Vagina (tissue), 2 donors: ENCODE results near the gene SUSD2.

Experiments
- CTCF ChIP-seq, 3 experiments: fragments of 450-650 bp in 2 of 3; fragments of 200-600 bp in 1 of 3; sonication (generic) in 1 of 3; IDR thresholded peaks; one replicate each; pipeline ENCODE4 v1.5.1; 2017 to 2019; ENCODE audit warnings: antibody characterized with exemption in 3 of 3, mild to moderate bottlenecking in 2 of 3, moderate library complexity in 2 of 3
- POLR2A ChIP-seq, 2 donors: fragments of 450-650 bp; IDR thresholded peaks; one replicate each; pipeline ENCODE4 v1.6.1; 2017; ENCODE audit warnings: antibody characterized with exemption in 2 of 2, mild to moderate bottlenecking in 2 of 2, moderate library complexity in 2 of 2
- POLR2AphosphoS5 ChIP-seq, 2 donors: sonication (generic); formaldehyde crosslinking; IDR thresholded peaks; one replicate each; pipeline ENCODE4 v1.9.0; 2017; ENCODE audit warnings: antibody characterized with exemption in 2 of 2, mild to moderate bottlenecking in 2 of 2, low read depth in 1 of 2; ENCODE audit not compliant: insufficient read depth in 1 of 2

GRCh38 chr22:24155627-24156140, 25.6 kb upstream of the SUSD2 start:
- TF ChIP-seq CTCF (IDR thresholded peaks at IDR 0.05) (peak in 1 of 3 experiments; percentile 28), POLR2AphosphoS5 (IDR thresholded peaks at IDR 0.05; ENCODE audit: insufficient read depth in 1 of 2, low read depth in 1 of 2) (peak in 1 of 2 donors; percentile 56), POLR2A (IDR thresholded peaks at IDR 0.05) (no peak)
